ENCODE measurements around the gene TJAP1. TPM values are rescaled to one million over a fixed set of nuclear protein-coding genes. Genes with fewer than 3 reads are reported as not detected.
"Not testable (repeated sequence)": the region's sequence is repeated elsewhere in the genome, so short reads cannot be mapped to it uniquely, and the experiment has no call there.

The TJAP1 gene
- total RNA-seq, 1 donor from 2014 or later, result 36.2 TPM

DNA sequence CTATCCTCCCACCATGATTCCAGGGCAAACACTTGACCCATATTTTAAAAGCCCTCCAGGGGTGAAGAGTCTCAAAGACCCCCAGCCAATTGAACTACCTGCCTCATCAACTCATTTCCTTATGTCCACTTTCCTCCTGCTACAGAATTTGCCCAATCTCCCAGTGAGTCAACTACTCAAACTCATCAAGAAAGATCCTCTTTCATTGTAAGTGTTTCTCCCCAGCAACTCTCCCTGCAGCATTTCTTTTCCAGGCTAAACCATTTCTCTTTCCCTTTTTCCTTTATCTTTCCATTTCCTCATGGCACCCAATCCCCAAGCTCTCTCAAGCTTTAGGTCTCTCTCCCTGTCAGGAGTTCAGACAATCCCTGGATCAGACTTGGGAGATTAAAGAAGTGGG, 23.5 kb upstream of the TJAP1 start:
- intact Hi-C loops (cut with micrococcal nuclease), result loop anchor here (1.0 to 2.0 kb wide), 3 partner anchors 25 to 63 kb away; partner anchors contain the start of genes POLR1C and YIPF3

DNA sequence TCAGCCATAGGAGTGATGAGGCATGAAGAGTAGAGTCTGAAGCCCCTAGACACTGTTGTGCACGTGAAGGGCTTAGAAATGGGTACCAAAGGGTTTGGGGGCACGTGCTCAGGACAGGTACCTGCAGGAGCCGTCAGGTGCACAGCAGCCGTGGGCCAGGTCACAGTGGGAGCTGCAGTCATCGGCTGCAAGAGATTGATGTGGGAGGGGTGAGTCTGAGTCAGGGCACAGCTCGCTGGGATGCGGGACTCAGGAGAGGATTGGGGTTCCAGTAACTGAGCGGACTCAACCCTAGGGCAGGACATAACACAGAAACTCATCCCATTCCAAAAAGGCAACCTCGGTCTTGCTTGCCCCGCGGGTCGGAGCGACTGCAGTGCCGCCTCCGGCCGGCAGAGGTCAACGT, 23.1 kb upstream of the TJAP1 start:
- intact Hi-C loops (cut with micrococcal nuclease), result loop anchor here (1.0 to 2.0 kb wide), 3 partner anchors 25 to 63 kb away; partner anchors contain the start of genes POLR1C and YIPF3

DNA sequence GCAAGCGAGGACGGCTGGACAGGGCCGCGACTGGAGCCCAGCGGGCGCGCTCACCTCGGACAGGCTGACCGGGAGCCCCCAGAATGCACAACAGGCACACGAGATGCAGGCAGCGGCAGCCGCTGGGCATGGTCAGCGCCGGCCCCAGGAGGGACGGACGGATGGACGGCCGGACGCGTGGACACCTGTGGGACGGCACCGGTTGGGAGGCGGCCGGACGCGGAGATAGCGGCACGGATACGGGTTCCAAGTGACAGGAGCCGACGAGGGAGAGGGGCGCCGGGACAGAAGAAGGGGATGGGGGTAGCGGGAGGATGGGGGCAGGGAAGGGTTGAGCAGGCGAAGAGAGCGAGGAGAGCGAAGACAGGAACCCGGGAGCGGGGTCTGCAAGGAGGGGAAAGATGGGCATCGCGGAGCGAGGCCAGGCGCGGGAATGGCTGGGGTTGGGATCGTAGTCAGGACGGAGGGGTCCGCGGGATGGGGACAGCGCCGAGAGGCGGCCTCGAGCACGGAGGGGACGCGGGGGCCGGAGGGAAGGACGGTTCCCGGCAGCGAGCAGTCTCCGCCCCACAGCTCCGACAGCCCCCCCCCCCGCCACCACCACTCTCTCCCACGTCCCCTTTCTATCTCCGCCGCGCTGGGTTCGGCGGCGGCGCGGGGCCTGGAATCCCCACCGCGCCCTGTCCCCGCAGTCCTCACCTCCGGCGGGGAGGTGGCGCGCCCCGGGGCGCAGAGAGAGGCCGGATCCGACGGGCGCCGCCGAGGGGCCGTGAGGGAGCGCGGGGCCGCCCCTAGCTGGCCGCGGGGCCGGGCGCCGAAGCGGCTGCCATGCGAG, 22.5 kb upstream of the TJAP1 start:
- intact Hi-C loops (cut with micrococcal nuclease), result loop anchor here (1.0 to 2.0 kb wide), 3 partner anchors 26 to 62 kb away; partner anchors contain the start of genes POLR1C and YIPF3

DNA sequence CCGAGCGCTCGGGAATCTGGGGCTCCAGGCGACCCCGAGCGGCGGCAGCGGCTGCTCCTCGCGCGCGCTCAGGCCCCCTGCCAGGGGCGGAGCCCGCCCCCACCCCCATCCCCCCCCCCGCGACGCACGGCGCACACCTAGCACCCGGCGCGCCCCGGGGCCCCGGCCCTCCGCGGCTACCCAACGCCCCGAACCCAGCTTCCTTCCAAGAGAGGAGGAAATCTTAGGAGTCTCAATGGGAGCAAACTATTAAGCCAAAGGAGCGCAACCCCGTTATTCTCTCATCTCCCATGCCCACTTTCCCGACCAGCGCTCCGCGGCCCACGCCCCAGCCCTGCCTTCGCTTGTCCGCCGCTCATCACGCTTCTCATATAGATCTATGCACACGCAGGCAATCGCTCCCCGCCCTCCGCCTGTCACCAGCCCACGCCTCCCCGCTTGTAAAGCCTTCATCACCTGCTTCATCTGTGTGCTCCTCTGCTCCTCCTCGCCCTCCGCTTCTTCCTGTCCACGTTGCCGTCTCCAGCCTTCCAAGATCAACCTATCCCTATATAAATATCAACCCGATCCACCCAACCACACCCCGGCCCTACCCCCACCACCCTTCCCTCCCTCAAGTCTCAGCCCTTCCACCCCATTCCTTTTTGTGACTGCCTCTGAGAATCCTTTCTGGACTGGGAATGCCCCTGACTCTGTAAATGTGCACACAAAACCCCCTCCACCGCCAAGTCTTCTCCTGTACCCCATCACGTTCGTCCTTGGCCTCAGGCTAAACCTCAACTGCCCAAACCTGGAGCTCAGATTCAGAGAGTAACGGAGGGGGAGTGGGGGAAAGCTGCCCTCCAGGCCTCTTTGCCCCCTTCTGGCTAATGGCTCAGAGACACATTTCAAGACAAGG, 21.6 kb upstream of the TJAP1 start, which contains the start of gene DLK2:
DLK2 (minus strand) TSS at position 18 of the 898 bp plus-strand sequence. CDS start 723 bp downstream, outside the sequence.
- intact Hi-C loops (cut with micrococcal nuclease), result loop anchor here (2.0 kb wide), 2 partner anchors 27 to 61 kb away; partner anchors contain the start of genes POLR1C and YIPF3

DNA sequence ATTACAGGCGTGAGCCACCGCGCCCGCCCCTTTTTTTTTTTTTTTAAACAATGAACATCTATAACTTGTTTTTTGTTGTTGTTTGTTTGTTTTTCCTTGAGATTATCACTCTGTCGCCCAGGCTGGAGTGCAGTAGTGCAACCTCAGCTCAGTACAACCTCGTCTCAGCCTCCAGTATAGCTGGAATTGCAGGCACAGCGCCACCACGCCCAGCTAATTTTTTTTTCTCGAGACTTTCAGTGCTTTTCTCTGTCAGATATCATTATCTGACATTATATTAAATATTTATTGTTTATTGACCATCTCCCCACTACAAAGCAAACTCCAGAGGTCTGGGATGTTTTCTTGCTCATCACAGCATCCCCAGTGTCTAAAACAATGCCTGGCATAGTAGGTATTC, 19.7 kb upstream of the TJAP1 start:
- intact Hi-C loops (cut with micrococcal nuclease), result no loop called here

DNA sequence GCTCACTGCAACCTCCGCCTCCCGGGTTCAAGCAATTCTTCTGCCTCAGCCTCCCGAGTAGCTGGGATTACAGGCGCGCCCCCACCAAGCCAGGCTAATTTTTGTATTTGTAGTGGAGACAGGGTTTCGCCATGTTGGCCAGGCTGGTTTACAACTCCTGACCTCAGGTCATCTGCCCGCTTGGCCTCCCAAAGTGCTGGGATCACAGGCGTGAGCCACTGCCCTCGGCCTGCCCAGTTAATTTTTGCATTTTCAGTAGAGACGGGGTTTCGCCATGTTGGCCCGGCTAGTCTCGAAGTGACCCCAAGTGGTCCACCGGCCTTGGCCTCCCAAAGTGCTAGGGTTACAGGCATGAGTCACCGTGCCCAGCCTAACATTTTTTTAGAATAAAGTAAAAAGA, 19.2 kb upstream of the TJAP1 start:
- intact Hi-C loops (cut with micrococcal nuclease), result not testable (repeated sequence)

DNA sequence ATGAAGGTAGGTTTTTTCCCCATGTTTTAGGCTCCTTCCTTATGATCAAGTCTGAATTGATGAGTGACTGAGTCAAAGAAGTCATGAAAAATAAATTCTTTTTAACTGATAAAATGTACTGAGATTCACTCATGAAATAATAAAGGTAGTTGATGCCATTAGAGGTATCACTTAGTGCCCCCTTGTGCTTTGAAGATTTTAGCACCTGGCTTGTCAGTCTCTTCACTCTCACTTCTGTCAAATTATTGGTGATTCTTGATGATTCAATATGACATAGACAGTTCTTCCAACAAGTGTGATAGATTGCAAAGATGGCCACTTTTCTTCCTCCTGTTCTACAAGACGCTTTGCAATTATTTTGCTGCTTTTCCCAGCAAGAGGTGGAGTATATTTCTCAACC, 17.8 kb upstream of the TJAP1 start:
- intact Hi-C loops (cut with micrococcal nuclease), result no loop called here

DNA sequence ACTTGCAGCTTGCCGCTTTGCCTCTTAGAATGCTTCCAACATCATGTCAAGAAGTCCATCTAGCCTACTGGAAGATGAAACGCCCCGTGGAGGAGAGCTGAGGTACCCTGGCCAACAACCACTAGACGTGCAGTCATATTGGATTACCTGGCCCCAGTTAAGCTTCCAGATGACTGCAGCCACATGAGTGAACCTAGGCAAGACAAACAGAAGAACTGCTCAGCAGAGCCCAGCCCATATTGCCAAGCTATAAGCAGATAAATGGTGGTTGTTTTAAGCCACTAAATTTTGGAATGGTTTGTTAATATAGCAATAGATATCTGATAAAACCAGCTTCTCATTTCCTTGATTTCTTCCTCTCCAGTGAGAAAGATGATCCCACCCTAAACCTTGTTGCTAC, 17.3 kb upstream of the TJAP1 start:
- intact Hi-C loops (cut with micrococcal nuclease), result no loop called here

DNA sequence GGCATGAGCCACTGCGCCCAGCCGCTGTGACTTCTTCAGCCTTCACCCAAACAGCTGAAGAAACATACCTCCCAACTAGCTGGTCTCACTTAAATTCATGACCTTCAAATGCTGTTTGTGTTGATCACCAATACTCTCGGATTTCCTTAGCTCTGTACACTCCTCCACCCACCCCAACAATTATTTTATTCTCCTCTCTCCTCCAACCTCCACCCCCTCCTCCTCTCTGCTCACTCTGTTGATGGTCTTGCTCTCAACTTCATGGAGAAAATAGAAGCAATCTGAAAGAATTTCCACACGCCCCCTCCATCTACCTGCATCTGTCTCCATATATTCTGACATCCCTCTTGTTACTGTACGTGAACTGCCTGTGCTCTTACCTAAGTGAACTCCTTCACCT, 15.4 kb upstream of the TJAP1 start:
- intact Hi-C loops (cut with micrococcal nuclease), result no loop called here

DNA sequence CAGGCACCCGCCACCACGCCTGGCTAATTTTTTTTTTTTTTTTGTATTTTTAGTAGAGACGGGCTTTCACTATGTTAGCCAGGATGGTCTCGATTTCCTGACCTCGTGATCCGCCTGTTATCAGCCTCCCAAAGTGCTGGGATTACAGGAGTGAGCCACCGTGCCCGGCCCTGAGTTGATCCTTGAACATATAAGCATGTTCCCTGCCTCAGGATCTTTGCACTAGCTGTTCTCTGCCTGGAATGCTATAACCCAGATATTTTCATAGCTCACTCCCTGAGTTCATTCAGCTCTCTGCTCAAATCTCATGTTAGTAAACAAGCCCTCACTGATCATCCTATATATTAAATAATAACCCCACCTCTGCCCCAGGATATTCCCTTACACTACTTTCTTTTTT, 13.0 kb upstream of the TJAP1 start:
- intact Hi-C loops (cut with micrococcal nuclease), result no loop called here

DNA sequence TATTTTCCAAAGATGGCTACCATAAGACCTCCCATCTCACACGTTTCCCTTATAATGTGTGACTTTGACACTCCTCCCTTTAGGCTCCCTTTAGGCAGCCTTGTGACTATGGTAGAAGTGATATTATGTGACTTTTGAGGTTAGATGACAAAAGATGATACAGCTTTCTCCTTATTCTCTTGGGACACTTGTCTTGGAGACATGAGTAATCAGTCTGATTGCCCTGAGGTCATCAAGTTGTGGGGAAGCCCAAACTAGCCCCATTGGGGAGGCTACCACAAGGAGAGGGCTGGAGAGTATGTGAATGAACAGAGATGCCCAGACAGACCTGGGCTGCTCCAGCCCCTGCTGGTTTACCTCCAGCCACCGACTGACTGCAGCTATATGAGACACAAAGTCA, 11.4 kb upstream of the TJAP1 start:
- intact Hi-C loops (cut with micrococcal nuclease), result no loop called here

DNA sequence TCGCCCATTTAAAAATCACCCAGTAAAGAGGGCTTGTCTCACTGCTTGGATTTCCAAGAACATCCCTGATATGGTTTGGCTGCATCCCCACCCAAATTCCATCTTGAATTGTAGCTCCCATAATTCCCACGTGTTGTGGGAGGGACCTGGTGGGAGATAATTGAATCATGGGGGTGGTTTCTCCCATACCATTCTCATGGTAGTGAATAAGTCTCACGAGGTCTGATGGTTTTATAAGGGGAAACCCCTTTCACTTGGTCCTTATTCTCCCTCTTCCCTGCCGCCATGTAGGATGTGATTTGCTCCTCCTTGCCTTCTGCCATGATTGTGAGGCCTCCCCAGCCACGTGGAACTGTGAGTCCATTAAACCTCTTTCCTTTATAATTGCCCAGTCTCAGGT, 10.1 kb upstream of the TJAP1 start:
- intact Hi-C loops (cut with micrococcal nuclease), result not testable (repeated sequence)

DNA sequence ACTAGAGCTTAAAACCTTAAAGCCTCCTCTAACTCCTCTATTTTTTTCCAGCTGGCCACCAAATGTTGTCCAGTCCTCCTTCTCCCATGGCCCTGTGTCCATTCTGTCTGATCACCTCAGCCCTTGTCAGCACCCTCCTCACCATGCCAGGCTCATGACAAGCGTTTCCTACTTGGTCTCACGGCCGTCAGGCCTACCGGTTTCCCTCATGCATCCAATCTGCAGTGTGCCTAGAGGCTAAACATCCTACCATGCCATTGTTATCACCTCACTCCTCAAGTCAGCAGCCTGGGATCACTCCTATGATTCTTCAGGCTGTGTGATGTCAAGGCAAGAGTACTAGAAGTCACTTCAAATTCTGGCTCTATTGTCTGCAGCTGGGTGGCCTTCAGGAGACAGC, 9.6 kb upstream of the TJAP1 start:
- intact Hi-C loops (cut with micrococcal nuclease), result no loop called here

DNA sequence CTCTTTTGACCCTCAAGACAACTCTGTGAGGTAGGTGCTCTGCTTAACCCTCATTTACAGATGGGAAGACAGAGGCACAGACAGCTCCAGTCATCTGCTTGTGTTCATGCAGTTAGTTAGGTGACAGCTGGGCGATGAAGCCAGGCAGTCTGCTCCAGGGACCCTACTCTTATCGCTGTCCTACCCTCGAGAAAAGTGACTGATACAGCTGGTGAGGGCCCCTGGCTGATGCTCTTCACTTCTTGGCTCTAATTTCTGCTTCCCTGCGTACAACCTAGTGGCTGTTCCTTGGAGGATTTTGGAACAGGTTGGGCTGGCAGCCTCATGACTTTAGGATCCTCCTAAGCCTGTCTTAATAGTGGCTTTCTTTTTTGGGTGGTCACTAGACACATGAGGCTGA, 9.1 kb upstream of the TJAP1 start:
- intact Hi-C loops (cut with micrococcal nuclease), result no loop called here

DNA sequence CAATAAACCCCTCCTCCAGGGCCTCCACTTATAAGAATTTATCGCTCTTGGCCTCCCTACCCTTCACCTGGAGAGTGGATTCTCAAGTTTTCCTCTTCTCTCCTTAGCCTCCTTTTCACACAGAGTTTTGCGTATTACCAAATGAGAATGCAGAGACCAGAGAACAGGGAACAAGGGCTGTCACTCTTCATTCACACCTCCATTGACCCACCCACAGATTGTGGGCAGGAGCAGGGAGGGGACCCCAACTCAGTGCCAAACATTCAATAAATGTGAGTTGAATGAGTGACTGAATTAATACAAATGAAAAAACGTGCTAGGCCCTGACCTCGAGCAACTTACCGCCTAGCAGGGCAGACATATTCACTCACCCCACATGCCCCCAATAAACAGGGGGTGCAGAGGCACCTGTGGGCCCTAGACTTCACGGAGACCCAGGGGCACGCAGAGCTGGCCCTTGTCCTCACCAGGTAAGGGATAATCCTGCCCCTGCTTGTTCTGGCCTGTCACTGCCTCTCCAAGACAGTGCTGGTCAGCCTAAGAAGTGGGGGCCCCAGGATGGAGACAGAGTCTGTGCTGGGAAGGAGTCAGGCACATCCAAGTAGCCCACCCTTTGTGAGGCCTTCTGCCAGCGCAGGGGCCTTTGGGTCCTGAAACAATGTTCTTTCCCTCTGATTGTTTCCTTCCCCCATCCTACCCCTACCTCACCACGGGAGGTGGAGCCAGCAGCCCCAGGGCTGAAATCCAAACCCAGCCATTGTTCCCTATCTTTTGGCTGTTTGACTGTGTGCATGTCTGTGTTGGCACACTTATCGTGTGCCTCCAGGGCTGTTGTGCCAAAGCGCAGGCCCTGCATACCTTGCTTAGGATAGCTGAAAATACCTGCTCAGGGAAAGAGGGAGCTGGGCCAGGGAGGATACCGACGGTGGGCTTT, 8.4 kb upstream of the TJAP1 start:
- intact Hi-C loops (cut with micrococcal nuclease), result no loop called here

DNA sequence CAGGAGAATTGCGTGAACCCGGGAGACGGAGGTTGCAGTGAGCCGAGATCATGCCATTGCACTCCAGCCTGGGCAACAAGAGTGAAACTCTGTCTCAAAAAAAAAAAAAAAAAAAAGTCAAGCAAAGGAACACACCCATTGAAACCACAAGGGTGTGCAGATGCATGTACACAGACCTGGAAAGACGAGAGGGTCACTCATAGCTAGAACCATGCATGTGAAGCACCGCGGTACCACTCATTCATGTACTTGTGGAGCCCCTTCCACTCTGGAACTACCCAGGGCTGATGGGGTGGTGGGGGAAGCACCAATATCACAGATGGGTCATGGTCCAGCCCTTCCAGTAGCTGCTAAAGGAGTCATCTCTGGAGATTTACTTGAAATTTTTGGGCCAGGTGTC, 7.4 kb upstream of the TJAP1 start:
- intact Hi-C loops (cut with micrococcal nuclease), result no loop called here

DNA sequence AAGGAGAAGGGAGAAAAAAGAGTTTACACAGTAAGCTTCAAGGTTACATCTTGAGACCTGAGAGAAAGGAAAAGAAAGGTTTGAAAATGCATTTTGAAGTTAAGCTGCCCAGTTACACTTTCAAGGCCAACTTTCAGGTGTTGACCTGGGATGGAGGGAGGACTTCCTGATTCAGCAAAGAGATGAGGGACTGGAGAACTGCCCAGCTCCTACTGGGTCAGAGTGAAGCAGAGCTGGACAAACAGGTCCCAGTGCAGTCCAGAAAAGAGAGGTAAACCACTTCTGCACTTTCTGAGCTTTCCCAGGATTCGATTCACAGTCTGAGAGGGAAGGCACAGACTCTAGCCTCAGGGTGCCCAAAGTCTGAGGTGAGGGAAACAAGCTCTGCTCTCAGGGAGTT, 6.0 kb upstream of the TJAP1 start:
- intact Hi-C loops (cut with micrococcal nuclease), result no loop called here

DNA sequence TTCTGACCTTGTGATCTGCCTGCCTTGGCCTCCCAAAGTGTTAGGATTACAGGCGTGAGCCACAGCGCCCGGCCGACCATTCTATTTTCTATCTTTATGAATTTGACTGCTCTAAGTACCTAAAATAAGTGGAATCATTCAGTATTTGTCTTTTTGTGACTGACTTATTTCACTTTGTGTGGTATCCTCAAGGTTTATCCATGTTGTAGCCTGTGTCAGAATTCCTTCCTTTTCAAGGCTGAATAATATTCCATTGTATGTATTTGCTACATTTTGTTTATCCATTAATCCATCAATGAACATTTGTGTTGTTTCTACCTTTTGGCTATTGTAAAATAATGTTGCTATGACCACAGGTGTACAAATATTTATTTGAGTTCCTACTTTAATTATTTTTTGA, 4.9 kb upstream of the TJAP1 start:
- intact Hi-C loops (cut with micrococcal nuclease), result no loop called here

DNA sequence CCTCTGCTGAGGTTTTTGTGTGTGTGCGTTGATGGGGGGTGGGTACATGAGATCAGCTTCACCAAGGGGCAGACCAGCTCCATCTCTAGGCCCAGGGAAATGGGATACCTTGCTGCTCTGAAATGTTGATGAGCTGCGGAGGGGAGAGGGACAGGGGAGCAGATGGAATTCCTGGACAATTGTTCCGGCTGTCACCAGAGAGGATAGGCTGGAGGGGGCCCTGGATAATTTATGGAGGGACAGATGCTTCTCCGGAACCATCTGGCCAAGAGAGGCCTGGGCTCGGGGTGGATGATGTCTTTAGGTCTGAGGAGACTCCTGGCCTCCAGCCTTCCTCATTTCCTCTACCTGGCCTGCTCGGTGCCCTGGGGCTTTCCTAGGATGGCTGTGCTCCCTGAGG, 1.9 kb upstream of the TJAP1 start:
- intact Hi-C loops (cut with micrococcal nuclease), result no loop called here

DNA sequence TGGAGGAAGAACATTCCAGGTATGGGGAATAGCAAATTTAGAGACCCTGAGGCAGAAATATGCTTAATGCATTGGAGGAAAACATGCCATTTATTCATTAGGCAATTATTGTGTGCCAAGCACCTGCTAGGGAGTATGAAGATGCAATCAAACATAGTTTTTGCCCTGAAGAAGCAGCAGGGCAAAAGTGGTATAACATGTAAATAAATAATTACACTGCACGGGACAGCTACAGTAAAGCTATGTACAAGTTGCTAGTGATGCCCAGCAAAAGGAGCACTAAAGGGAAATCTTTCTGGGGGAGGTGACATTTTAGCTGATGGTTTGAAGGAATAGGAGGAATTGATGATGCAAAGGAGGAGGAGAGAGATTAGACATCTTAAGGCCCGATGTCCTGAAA, 624 bp upstream of the TJAP1 start:
- intact Hi-C loops (cut with micrococcal nuclease), result loop anchor here (1.0 to 2.0 kb wide), 5 partner anchors 40 to 302 kb away; partner anchors contain the start of genes ABCC10, GTPBP2, POLR1C and YIPF3

DNA sequence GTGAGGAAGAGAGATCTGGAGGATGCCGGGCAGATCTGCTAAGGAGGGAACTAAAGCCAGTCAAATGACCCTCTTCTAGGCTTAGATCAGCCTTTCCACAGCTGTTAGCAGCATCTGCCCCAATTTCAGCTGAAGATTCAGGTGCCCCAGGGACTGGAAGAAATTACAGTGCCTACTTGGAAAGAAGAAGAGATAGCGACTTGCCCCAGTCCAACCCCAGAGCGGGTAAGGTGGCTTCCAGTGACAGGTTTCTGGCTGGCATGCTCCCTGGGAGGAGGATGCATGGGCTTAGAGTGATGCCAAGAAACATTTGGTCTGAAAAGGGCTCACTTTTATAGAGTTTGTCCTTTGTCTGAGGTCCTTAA, 620 bp downstream of the TJAP1 start:
- intact Hi-C loops (cut with micrococcal nuclease), result no loop called here

Data from T-helper 2 cell treated with Interferon-gamma antibody and Interleukin-4, amounts not matched to agents 100 ng/mL and 5 ng/mL, for 36 hours (primary cell).